Astrocyte (in vitro differentiated cells and primary cell): ENCODE data around the gene PLD6. TPM values are rescaled to one million over a fixed set of nuclear protein-coding genes. Genes with fewer than 3 reads are reported as not detected.

ENCODE experiments used
- DNase-seq: peaks from one replicate; pipeline ENCODE4 v3.0.0-alpha.2; 2010; ENCODE audit warnings: low read depth
- FAIRE-seq: peaks from 2 replicates; lab custom pipeline; 2011; peaks lifted over from hg19 to GRCh38; lab: Jason Lieb, UNC
- H2AFZ ChIP-seq: 2 replicates; pipeline ENCODE4 v1.6.0; 2012; ENCODE audit warnings: low read depth, low read length, inconsistent platforms
- H3K27ac ChIP-seq: 2 replicates; pipeline ENCODE4 v1.5.1; 2011; ENCODE audit warnings: low read depth, low read length, inconsistent platforms
- H3K27me3 ChIP-seq: 2 replicates; pipeline ENCODE4 v1.6.0; 2011; ENCODE audit warnings: low read length, inconsistent platforms; ENCODE audit not compliant: insufficient read depth
- H3K36me3 ChIP-seq: 2 replicates; pipeline ENCODE4 v1.5.1; 2011; ENCODE audit warnings: low read length, inconsistent platforms; ENCODE audit not compliant: insufficient read depth
- H3K4me1 ChIP-seq: 2 replicates; pipeline ENCODE4 v1.5.1; 2011; ENCODE audit warnings: low read length, inconsistent platforms; ENCODE audit not compliant: insufficient read depth
- H3K4me2 ChIP-seq: 2 replicates; pipeline ENCODE4 v1.6.0; 2012; ENCODE audit warnings: low read length, inconsistent platforms
- H3K4me3 ChIP-seq: 2 replicates; pipeline ENCODE4 v1.5.1; 2011; ENCODE audit warnings: low read depth, mild to moderate bottlenecking, low read length, inconsistent platforms; ENCODE audit not compliant: insufficient read depth
- H3K79me2 ChIP-seq: 2 replicates; pipeline ENCODE4 v1.6.0; 2012; ENCODE audit warnings: mild to moderate bottlenecking, low read length, inconsistent platforms; ENCODE audit not compliant: insufficient read depth
- H3K9ac ChIP-seq: 2 replicates; pipeline ENCODE4 v1.6.0; 2012; ENCODE audit warnings: mild to moderate bottlenecking, low read length, inconsistent platforms
- H3K9me3 ChIP-seq: 2 replicates; pipeline ENCODE4 v1.5.1; 2012; ENCODE audit warnings: low read depth, mild to moderate bottlenecking, low read length, inconsistent platforms; ENCODE audit not compliant: insufficient read depth
- H4K20me1 ChIP-seq: 2 replicates; pipeline ENCODE4 v1.6.0; 2012; ENCODE audit warnings: low read length, inconsistent platforms; ENCODE audit not compliant: insufficient read depth
- H3K27ac Mint-ChIP-seq: one replicate; pipeline ENCODE4 v1.8.0; 2021; ENCODE audit warnings: mild to moderate bottlenecking, mixed read lengths; ENCODE audit not compliant: unreplicated experiment
- H3K27me3 Mint-ChIP-seq: one replicate; pipeline ENCODE4 v1.8.0; 2021; ENCODE audit warnings: low read depth, mixed read lengths; ENCODE audit not compliant: unreplicated experiment
- H3K36me3 Mint-ChIP-seq: one replicate; pipeline ENCODE4 v1.8.0; 2021; ENCODE audit warnings: low read depth, mixed read lengths; ENCODE audit not compliant: unreplicated experiment
- H3K4me1 Mint-ChIP-seq: one replicate; pipeline ENCODE4 v1.8.0; 2021; ENCODE audit warnings: low read depth, mixed read lengths; ENCODE audit not compliant: unreplicated experiment
- H3K4me3 Mint-ChIP-seq: one replicate; pipeline ENCODE4 v1.8.0; 2021; ENCODE audit warnings: mild to moderate bottlenecking, moderate library complexity, mixed read lengths; ENCODE audit not compliant: unreplicated experiment
- H3K9me3 Mint-ChIP-seq: one replicate; pipeline ENCODE4 v1.8.0; 2021; ENCODE audit warnings: mild to moderate bottlenecking, mixed read lengths; ENCODE audit not compliant: unreplicated experiment
- EZH2 ChIP-seq: IDR thresholded peaks from 2 replicates; pipeline ENCODE4 v1.6.1; 2012; ENCODE audit warnings: mild to moderate bottlenecking, low read length, inconsistent platforms; ENCODE audit not compliant: insufficient read depth
- total RNA-seq: library from RNA; stranded (reverse); gene quantifications from 2 replicates; pipeline ENCODE4 v1.2.1, GENCODE V29; 2021
- TF ChIP-seq, protein P1 (sequence below): IDR thresholded peaks from 2 replicates; pipeline ENCODE4 v1.5.1; 2011; ENCODE audit warnings: low read depth, mild to moderate bottlenecking, inconsistent platforms, low read length, moderate library complexity; ENCODE audit not compliant: insufficient read depth

PLD6 gene
- total RNA-seq, 1 donor from 2014 or later: 0.64 TPM

DNA sequence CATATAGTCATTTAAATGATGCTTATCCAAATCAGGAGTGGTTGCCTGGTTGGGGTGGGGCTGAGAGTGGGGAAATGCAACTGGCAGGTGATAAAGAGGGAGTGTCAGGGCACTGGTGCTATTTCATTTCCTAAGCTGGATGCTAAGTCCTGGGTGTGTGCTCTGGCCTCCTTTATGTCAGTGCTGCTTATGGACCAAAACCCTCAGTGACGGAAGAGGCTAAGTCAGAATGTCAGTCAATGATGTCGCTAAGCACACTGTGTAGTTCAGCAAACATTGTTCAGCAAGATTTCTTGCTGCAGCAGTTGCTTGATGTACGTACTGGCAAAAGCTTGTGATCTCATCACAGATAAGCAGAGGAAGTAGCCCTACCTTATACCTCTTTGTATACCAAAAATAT is 47.3 kb upstream of the PLD6 start:
- Histone ChIP-seq H3K4me3 (no peak overlapping the region), H3K9me3 (no peaks in the 10 kb centered on the region), H3K4me1 (no peaks in the 10 kb centered on the region), H3K27me3 (no peaks in the 10 kb centered on the region), H3K9ac (no peak overlapping the region), H3K36me3 (peaks cover 34% of the 10 kb centered on the region), H2AFZ (no peak overlapping the region), H3K4me2 (no peak overlapping the region), H3K27ac (no peak overlapping the region), H3K79me2 (no peaks in the 10 kb centered on the region), H4K20me1 (no peaks in the 10 kb centered on the region)
- H3K4me3 Mint-ChIP-seq: no peak overlapping the region
- no peaks in the 10 kb centered on the region for H3K9me3 Mint-ChIP-seq
- no peaks in the 10 kb centered on the region for H3K27me3 Mint-ChIP-seq
- no peak for FAIRE-seq
- TF ChIP-seq, protein P1, sequence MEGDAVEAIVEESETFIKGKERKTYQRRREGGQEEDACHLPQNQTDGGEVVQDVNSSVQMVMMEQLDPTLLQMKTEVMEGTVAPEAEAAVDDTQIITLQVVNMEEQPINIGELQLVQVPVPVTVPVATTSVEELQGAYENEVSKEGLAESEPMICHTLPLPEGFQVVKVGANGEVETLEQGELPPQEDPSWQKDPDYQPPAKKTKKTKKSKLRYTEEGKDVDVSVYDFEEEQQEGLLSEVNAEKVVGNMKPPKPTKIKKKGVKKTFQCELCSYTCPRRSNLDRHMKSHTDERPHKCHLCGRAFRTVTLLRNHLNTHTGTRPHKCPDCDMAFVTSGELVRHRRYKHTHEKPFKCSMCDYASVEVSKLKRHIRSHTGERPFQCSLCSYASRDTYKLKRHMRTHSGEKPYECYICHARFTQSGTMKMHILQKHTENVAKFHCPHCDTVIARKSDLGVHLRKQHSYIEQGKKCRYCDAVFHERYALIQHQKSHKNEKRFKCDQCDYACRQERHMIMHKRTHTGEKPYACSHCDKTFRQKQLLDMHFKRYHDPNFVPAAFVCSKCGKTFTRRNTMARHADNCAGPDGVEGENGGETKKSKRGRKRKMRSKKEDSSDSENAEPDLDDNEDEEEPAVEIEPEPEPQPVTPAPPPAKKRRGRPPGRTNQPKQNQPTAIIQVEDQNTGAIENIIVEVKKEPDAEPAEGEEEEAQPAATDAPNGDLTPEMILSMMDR: no peak
- no peak overlapping the region for H3K27ac Mint-ChIP-seq
- DNase-seq: no peak
- H3K36me3 Mint-ChIP-seq: peaks cover 17% of the 10 kb centered on the region
- H3K4me1 Mint-ChIP-seq: no peaks in the 10 kb centered on the region

DNA sequence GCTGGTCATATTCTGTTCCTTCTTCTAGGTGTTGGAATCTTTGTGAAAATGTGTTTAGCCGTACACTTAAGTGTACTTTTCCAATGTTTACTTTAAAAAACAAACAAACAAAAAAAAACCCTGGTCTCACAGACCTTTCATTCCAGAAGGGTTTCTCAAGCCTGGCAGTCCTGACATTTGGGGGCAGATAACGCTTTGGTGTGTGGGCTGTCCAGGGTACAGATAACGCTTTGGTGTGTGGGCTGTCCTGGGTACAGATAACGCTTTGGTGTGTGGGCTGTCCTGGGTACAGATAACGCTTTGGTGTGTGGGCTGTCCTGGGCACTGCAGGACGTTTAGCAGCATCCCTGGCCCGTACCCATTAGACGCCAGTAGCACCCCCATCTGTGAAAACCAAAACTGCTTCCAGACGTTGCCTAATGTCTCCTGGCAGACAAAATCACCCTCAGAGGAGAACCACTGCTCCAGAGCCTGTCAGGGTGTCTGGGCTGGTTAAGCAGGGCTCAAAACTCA is 46.1 kb upstream of the PLD6 start:
- no peaks in the 10 kb centered on the region for H3K4me1 ChIP-seq
- peaks cover 40% of the 10 kb centered on the region for H3K36me3 ChIP-seq
- H3K79me2 ChIP-seq: no peaks in the 10 kb centered on the region
- no peaks in the 10 kb centered on the region for H3K27me3 Mint-ChIP-seq
- H3K9me3 Mint-ChIP-seq: no peaks in the 10 kb centered on the region
- TF ChIP-seq, protein P1: no peak
- no peak for TF ChIP-seq EZH2
- H3K4me2 ChIP-seq: no peak overlapping the region
- no peaks in the 10 kb centered on the region for H3K4me1 Mint-ChIP-seq
- FAIRE-seq (no peak), DNase-seq (no peak)
- H4K20me1 ChIP-seq: no peaks in the 10 kb centered on the region
- no peak overlapping the region for H3K27ac ChIP-seq
- no peak overlapping the region for H3K9ac ChIP-seq
- H2AFZ ChIP-seq: no peak overlapping the region
- no peaks in the 10 kb centered on the region for H3K9me3 ChIP-seq
- H3K4me3 ChIP-seq: no peak overlapping the region
- H3K4me3 Mint-ChIP-seq: no peak overlapping the region
- H3K27me3 ChIP-seq: no peaks in the 10 kb centered on the region
- H3K27ac Mint-ChIP-seq: no peak overlapping the region
- peaks cover 16% of the 10 kb centered on the region for H3K36me3 Mint-ChIP-seq

DNA sequence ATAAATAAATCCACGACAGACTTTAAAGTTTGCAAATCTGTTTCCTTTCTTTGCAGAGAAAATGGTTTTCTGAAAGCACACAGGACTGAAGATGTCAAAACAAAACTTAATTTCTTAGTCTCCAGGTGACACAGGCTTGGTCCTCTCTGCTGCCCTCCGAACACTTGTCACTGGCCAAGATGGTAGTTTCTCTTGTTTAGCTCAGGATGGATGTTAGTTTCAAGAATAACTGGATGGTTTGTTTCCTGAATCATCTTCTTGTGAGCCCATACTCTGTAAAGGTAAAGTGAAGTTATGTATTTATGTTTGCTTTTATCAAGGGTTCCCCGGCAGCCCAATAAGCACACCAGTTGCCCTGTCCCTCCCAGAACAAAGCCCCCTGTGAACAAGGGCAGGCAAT is 40.7 kb upstream of the PLD6 start:
- H2AFZ ChIP-seq: no peak overlapping the region
- H3K27ac Mint-ChIP-seq: no peak overlapping the region
- no peaks in the 10 kb centered on the region for H3K9me3 ChIP-seq
- H3K4me2 ChIP-seq: no peak overlapping the region
- H4K20me1 ChIP-seq: no peaks in the 10 kb centered on the region
- no peaks in the 10 kb centered on the region for H3K27me3 Mint-ChIP-seq
- no peak overlapping the region for H3K4me3 ChIP-seq
- no peak for DNase-seq
- no peaks in the 10 kb centered on the region for H3K4me1 Mint-ChIP-seq
- no peak overlapping the region for H3K4me3 Mint-ChIP-seq
- no peak overlapping the region for H3K27ac ChIP-seq
- no peaks in the 10 kb centered on the region for H3K9me3 Mint-ChIP-seq
- TF ChIP-seq, protein P1: no peak
- TF ChIP-seq EZH2: no peak
- FAIRE-seq: no peak
- no peaks in the 10 kb centered on the region for H3K4me1 ChIP-seq
- H3K36me3 ChIP-seq: peaks cover 33% of the 10 kb centered on the region
- H3K36me3 Mint-ChIP-seq: peaks cover 8% of the 10 kb centered on the region
- H3K27me3 ChIP-seq: no peaks in the 10 kb centered on the region
- no peak overlapping the region for H3K9ac ChIP-seq
- H3K79me2 ChIP-seq: no peaks in the 10 kb centered on the region
